ENCODE data around the gene LSR.

LSR gene

DNA sequence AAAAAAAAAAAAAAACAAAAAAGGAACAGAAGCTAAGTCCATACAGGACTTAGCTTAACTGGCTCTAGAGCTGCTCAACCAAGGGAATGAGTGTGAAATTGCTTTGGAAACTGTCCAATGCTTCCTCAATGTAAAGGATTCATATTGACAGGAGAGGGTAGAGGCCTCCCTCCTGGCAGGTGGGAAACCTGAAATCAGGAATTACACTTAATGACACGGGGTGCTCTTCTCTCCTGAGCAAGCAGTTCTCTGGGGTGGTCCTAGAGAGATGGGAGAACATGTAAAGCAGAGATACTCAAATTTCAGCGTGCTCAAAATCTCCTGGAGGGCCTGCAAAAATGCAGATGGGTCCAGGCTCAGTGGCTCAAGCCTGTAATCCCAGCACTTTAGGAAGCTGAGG lies 39.5 kb downstream of the LSR start:
- no peak for DNase-seq

DNA sequence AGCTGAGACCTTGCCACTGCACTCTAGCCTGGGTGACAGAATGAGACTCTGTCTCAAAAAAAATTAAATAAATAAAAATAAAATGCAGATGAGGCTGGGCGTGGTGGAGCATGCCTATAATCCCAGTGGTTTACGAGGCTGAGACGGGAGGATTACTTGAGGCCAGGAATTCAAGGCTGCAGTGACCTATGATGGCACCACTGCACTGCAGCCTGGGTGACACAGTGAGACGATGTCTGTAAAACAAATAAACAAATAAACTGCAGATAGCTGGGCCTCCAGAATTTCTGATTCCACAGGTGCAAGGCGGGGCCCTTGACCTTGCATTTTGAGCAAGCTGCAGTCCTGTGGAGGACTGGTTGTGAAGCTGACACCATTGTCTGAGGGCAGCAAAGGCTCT lies 40.1 kb downstream of the LSR start:
- no peak for DNase-seq

DNA sequence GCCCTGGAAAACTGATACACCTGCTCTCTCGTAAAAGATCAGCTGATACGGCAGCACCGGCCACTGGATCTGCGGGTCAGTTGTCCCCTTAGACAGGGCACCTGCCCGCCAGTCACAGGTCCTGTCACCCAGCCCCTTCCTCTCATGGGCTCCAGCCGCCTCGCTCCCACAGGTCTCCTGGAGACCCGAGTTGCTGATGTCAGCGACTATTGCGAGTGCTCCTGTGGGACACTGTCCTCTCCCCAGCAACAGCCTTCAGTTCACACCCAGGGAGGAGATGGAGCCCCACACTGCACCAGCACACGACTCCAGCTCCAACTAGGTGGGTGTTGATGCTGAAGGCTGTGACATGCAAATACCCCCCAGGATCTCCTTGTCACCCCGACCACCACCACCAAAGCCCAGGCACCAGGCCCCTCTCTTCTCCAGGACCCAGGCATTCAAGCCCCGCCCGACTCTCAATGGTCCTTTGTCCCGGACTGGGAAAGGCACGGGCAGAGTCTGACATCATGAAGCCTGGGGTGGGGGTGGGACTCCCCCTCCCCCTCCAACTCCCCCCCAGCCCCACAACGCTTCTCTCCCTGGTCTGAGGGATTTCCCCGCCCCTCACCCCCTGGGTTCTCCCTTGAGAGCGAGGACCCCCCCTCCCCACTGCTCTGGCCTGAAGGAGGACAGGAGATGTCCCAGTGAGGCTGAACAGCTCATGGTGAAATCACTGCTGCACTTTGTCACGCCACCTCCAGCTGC lies 41.8 kb downstream of the LSR start:
- no peak for DNase-seq

DNA sequence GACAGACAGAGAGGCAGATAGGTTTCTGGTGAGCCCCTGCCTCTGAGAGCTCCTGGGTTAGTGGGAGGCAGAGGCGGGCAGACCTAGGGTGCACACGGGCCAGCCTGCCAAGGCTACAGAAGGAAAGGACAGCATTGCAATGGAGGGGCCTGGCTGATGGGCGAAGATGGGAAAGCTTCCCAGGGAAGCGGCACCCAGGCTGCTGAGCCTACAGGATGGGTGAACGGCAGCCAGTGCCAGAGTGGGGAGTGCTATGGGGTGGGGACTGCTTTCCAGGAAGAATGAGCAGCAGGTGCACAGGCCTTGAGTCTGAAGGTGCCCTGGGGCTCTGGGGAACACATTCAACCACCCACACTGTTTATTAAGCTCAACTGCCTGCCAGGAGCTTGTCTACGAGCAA lies 42.5 kb downstream of the LSR start:
- no peak for DNase-seq

DNA sequence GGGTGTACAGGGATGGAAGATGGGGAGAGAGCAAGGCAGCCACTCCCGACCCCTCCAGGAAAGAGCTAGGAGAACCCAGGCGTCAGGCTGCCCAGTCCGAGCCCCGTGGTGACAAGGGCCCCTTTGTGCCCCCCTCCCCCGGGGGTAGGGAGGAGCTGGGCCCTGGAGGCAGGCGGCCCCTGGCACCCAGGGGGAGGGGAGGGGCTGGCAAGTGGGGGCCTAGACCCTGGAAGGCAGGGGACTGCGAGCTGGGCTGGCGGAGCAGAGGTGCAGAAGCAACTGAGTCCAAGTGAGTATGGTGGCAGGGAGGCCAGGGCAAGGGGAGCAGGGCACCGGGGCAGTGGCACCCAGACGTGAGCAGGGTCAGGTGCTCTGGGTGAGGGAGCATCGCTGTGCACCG lies 43.1 kb downstream of the LSR start, which contains the start of gene MAG:
MAG (plus strand) TSS at position 246 of the 400 bp plus-strand sequence. CDS start 3,248 bp downstream, outside the sequence.
- DNase-seq: no peak

DNA sequence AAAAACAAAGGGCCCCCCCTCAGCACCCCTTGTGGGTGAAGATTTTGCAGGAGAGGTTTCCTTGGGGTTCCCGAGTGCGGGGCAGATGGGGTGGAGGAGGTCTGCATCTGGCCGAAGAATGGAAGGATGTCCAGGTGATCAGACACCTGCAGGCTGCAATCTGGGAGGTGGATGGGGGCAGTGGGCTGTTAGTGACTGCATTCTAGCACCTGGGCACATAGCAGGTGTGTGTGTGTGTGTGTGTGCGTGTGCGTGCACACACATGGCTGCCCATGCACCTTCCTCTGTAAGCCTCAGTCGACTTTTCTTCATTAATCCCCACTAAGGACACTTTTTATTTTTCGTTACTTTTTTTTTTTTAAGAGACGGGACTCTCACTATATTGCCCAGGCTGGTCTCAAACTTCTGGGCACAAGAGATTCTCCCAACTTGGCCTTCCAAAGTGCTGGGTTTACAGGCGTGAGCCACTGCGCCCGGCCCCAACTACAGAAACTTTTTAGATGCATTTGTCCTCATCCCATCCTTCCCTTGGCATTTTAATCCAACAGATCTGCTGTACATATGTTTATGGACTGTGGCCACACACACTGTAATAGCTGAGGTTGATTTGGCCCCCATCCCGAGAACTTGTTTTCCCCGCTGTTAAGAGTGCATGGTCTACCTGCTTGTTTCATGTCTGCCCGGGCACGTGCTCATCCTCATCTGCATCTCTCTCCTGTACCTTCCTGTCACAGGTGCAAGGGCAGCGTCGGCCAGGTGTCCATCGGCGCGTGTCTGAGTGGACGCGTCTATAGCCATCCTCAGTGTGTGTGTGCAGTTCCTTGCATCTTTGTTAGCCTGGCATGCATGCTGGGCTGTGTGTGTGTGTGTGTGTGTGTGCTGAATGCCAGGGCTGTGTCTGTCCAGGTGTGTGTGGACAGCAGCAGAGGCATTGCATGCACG lies 43.9 kb downstream of the LSR start:
- no peak for DNase-seq

DNA sequence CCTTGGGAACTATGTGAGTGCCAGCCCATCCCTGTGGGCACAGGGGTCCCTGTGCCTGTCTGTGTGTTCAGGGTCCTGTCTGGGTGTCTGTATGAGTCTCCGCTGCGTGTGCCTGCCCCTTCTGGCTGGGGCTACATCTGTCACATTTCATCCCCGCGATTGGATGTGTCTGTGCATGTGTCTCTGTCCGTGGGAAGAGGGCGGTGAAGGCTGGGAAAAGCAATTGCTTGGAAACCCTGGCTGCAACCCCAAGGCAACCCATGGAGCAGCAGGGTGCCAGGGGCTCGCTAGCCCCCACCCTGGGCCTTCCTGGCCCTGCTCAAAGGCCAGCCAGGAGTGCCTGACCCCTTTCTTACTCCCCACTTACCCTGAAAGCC lies 44.5 kb downstream of the LSR start:
- DNase-seq: no peak

DNA sequence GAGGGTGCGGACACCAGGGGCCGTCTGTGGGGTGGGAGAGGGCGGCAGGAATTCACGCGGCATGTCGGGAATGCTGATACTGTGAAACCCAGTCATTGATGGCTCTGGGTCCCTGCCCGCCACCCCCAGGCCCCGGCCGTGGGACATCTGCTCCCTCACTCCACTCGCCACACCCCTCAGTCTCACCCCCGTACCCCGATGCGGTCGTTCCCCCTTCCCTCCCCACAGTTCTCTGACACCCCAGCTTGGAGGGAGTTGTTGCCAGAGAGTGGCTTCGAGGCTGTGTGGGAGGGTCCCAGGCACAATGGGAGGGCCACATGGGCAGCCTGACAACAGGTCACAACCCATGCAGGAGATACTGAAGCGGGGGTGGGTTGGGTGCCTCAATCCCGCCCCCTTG lies 45.0 kb downstream of the LSR start:
- no peak for DNase-seq

DNA sequence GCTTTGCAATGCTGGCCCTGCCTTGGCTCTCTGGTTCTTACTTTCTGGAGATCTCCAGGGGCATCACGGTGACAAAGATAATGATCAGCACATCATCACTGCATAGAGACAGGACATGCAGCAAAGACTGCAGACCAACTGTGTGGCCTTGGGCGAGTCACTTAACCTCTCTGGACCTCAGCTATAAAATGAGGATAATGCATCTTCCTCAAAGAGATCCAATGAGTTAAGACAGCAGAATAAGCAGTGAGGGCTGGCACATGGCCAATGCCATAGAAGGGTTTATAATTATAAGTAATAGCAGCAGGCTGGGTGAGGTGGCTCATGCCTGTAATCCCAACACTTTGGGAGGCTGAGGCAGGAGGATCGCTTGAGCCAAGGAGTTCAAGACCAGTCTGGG lies 45.5 kb downstream of the LSR start:
- no peak for DNase-seq

DNA sequence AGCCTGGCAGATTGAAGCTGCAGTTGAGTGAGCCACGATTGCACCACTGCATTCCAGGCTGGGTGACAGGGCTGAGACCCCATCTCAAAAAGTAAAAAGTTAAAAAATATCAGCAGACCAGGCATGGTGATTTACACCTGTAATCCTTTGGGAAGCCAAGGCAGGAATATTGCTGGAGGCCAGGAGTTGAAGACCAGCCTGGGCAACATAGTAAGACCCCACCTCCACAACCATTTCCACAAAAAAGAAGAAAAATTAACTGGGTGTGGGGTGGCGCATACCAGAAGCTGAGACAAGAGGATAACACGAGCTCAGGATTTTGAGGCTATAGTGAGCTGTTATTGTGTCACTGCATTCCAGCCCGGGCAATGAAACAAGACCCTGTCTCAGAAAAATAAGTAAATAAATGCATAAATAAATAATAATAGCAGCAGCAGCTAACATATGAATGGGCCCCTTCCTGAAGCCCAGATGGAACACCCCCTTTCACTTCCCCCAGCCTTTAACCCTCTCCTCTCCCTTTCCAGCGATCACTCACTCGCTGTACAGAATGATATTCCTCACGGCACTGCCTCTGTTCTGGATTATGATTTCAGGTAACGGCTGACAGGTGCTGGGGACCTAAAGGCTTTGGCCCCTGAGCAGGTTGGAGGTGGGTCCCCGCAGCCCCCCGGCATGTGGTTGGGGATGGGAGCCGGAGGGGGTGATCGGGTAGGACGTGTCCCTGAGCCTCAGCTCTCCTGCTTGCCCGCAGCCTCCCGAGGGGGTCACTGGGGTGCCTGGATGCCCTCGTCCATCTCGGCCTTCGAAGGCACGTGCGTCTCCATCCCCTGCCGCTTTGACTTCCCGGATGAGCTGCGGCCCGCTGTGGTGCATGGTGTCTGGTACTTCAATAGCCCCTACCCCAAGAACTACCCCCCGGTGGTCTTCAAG lies 46.3 kb downstream of the LSR start:
- no peak for DNase-seq

DNA sequence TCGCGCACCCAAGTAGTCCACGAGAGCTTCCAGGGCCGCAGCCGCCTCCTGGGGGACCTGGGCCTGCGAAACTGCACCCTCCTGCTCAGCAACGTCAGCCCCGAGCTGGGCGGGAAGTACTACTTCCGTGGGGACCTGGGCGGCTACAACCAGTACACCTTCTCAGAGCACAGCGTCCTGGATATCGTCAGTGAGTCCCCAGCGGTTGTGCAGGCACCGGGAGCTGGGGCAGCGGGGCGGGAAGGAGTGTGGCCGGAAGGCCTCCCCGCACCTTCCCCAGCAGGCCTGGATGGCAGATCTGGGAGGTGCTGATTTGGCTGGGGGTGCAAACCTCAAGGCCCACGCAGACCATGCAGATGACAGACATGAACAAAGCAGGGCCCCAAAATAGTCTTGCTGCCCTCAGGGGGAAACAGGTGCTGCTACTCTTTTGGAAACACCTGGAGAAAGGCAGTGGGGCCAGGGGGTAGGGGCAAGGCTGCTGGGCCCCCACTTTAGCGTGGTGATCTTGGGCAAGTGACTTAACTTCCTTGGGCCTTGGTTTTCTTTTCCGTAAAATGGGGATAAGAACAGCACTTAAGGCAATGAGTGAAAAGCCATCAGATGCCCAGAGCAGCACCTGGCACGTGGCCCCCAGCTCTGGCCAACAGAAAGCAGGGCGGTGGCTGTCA lies 47.1 kb downstream of the LSR start:
- DNase-seq: no peak

DNA sequence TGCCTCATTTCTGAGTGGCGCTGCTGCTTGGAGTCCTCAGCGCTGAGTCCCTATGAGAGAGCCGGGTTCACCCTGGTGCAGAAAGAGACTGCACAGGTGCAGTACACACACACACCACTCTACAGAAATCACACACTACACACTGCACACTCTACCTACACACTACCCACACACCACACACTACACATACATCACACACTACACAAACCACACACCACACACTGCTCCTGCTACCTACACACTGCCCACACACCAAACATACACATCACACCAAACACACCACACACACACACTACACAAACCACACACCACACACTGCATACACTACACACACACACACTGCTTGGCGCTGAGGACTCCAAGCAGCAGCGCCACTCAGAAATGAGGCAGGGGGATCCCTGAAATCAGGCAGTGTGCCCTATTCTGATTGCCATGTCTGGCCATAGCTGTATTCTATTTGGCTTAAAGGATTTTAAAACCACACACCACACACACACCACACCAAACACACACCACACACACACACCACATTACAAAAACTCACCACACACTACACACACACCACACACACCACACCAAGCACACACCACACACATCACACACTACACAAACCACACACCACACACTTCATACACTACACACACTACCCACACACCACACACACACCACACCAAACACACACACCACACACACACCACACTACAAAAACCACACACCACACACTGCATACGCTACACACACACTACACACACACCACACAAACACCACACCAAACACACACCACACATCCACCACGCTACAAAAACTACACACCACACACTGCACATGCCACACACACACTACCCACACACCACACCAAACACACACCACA lies 48.1 kb downstream of the LSR start:
- no peak for DNase-seq

DNA sequence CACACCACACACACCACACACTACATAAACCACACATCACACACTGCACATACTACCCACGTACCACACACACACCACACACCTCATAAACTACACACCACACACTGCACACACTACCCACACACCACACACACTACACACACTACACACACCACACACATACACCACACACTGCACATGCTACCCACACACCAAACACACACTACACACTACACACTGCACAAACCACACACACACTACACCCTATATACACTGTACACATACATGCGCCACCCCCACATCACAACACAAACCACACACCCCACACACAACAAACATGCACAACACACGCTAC lies 48.7 kb downstream of the LSR start:
- no peak for DNase-seq

DNA sequence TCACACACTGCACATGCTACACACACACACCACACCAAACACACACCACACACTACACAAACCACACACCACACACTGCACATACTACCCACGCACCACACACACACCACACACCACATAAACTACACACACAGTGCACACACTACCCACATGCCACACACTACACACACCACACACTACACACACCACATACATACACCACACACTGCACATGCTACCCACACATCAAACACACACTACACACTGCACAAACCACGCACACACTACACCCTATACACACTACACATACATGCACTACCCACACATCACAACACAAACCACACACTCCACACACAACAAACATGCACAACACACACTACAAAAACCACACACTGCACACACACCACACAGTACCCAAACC lies 49.1 kb downstream of the LSR start:
- DNase-seq: no peak

DNA sequence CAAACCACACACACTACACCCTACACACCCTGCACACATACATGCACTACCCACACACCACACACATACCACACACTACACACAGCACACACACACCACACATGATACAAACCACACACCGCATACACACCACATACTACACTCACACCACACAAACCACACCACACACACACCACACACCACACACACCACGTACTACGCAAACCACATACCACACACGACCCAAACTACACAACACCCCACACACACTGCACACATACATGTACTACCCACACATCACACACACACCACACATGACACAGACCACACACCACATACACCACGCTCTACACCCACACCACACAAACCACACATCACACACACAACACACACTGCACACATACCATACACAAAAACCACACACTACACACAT lies 49.8 kb downstream of the LSR start:
- no peak for DNase-seq

DNA sequence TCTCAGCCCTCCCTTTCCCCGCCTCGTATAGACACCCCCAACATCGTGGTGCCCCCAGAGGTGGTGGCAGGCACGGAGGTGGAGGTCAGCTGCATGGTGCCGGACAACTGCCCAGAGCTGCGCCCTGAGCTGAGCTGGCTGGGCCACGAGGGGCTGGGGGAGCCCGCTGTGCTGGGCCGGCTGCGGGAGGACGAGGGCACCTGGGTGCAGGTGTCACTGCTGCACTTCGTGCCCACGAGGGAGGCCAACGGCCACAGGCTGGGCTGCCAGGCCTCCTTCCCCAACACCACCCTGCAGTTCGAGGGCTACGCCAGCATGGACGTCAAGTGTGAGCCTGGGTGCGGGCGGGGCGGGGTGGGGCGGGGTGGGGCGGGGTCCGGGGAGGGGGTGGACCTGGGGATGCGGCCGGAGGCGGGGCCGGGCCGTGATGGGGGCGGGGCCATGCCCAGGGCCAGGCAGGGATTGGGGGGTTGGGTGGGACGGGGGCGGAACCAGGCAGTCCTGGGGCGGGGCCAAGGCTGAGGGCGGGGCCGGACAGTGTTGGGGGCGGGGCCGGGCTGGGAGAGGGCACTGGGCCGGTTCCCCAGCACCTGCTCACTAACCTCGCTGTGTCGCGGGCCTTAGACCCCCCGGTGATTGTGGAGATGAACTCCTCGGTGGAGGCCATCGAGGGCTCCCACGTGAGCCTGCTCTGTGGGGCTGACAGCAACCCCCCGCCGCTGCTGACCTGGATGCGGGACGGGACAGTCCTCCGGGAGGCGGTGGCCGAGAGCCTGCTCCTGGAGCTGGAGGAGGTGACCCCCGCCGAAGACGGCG lies 50.9 kb downstream of the LSR start:
- DNase-seq: no peak

DNA sequence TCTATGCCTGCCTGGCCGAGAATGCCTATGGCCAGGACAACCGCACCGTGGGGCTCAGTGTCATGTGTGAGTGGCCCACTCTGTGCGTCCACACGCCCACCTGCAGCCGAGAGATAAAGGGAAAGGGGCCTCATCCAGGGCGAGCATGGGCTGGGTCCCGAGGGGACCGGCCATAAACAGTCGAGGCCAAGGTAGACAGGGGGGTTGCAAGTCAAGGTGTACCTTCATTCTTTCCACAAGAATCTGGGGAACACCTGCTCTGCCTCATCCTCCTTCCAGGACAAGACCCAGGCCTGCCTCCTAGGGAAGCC lies 51.5 kb downstream of the LSR start:
- no peak for DNase-seq

DNA sequence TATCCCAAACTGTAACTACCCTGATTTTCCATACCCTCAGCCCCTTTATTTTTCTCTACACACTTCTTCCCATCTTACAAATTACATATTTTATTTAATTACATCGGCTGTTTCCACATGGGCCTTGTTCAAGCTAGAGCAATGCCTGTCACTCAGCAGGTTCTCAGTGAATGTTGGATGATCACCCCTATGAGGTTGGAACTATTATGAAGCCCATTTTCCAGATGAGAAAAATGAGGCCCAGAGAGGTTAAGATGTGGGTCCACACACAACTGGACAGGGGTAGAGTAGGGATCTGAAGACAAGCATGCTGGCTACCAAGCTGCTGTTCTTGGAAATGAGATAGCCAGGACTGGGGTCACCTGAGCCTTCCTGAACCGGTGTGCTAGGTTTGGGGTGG lies 53.2 kb downstream of the LSR start:
- no peak for DNase-seq

DNA sequence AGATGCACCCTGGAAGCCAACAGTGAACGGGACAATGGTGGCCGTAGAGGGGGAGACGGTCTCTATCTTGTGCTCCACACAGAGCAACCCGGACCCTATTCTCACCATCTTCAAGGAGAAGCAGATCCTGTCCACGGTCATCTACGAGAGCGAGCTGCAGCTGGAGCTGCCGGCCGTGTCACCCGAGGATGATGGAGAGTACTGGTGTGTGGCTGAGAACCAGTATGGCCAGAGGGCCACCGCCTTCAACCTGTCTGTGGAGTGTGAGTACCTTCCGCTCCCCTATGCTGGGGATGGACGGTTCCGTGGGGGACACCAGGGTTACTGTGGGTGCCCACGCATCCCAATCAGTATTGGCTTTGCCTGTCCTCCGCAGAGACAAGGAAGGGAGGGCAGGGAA lies 53.6 kb downstream of the LSR start:
- DNase-seq: no peak

DNA sequence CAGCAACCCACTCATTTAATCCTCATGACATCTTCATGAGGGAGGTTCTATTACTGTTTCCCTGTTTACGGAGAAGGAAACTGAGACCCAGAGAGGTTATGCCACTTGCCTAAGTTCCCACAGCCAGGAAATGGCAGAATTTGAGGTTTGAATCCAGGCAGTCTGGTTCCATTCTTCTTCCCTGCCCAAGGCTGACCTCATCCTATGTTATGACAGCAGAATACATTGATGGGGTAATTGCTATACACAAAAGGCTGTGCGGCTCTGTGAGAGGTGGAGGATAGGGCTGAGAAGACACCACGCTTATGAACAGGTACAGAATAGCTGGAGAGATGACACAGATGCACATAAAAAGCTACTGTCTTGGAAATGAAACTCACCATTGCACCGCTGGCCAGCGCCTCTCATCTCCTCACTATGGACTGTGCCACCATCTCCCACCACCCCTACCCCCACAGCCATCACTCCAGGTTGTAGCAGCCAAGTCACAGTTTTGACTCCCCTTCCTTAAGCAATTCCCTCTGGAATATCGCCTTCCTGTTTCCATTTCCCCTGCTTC lies 54.6 kb downstream of the LSR start:
- DNase-seq: no peak

DNA sequence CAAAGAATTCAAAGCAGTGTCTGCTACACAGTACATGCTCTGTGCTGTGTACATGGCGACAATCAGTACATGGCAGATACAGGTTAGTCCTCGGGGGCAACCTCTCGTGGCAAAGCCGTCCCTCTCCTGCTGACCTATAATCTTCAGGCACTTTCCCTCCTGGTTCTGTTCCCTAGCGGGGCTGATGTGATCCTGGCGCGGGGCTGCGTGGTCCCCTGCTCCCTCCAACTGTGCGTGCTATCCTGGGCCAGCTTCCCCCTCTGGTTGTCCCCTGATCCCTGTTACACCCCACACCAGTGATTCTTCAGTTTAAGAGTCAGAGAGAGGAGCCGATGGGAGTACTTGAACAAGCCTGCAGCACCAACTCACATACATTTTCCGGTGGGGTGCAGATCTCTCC lies 55.2 kb downstream of the LSR start:
- DNase-seq: no peak

All from NCI-H226 (cell line).